Measurements from ENCODE around the gene NUDT16L1.
A peak's percentile ranks its signal among the peaks of the same experiment; 100 is the strongest.

The NUDT16L1 gene

DNA sequence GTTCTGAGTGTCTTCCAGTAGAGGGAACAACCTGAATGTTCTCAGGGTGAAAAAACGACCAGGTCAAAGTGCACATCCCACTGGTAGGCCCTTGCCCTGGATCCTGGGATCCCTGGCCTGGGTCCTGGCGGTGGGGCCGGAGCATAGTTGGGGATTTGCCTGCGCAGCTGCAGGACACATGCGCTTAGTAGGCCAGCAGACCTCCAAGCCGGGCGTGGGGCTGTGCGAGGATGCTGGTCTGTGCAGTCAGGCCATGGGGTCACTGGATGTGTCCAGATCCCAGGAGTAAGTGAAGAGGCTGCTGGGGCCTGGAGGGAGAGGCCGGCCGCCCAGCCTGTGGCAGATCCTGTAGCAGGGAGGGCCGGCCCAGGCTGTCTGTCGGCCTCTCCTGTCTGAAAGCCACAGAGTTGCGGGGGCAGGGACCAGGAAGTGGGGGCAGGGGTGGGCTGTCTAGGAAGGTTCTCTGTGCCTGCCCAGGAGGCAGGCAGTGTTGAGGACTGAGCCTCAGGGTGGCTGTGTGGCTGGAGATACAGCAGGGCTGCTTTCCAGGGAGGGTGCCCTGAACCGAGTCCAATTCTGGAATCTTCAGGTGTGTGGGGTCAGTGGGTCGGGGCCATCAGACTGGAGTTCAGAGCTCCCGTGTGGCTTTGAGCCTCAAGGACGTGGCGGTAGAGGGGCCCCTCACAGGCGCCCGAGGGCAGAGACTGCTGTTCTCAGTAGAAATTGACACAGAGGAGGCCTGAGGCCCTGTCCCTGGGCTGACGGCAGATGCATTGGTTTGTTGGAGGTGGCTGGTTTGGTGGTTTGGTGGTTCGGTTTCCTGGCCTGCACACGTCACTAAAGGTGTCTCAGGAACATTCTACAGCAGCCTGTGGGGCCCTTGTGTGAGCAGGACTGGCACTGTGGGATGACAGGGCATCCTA, 17.2 kb upstream of the NUDT16L1 start:
- no peak overlapping the region for H3K27ac ChIP-seq (ENCODE audit: low read length)
- peaks cover 37% of the 10 kb centered on the region for H3K36me3 ChIP-seq (ENCODE audit: insufficient read depth, low read length)
- no peak overlapping the region for H3K9ac ChIP-seq (ENCODE audit: low read depth, low read length)
- DNase-seq (peak; percentile 54), ATAC-seq (ENCODE audit: insufficient read depth, low read depth) (peak; percentile 81)
- no peaks in the 10 kb centered on the region; the same call in 1 of the 2 replicates for H4K20me1 ChIP-seq (ENCODE audit: insufficient read depth, low read length)
- H3K4me1 ChIP-seq (ENCODE audit: insufficient read depth, low read length): no peaks in the 10 kb centered on the region
- no peak overlapping the region for H3K4me2 ChIP-seq (ENCODE audit: insufficient read depth, low read length)
- H3K27me3 ChIP-seq (ENCODE audit: insufficient read depth, low read length, poor library complexity): no peaks in the 10 kb centered on the region
- no peak for TF ChIP-seq EZH2 (IDR thresholded peaks at IDR 0.05; ENCODE audit: borderline replicate concordance, low read depth, low read length, severe bottlenecking)
- TF ChIP-seq, protein P1, sequence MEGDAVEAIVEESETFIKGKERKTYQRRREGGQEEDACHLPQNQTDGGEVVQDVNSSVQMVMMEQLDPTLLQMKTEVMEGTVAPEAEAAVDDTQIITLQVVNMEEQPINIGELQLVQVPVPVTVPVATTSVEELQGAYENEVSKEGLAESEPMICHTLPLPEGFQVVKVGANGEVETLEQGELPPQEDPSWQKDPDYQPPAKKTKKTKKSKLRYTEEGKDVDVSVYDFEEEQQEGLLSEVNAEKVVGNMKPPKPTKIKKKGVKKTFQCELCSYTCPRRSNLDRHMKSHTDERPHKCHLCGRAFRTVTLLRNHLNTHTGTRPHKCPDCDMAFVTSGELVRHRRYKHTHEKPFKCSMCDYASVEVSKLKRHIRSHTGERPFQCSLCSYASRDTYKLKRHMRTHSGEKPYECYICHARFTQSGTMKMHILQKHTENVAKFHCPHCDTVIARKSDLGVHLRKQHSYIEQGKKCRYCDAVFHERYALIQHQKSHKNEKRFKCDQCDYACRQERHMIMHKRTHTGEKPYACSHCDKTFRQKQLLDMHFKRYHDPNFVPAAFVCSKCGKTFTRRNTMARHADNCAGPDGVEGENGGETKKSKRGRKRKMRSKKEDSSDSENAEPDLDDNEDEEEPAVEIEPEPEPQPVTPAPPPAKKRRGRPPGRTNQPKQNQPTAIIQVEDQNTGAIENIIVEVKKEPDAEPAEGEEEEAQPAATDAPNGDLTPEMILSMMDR (IDR thresholded peaks at IDR 0.05; ENCODE audit: borderline replicate concordance, extremely low read depth, low read length, poor library complexity, severe bottlenecking): no peak
- H3K79me2 ChIP-seq (ENCODE audit: insufficient read depth, low read length): no peaks in the 10 kb centered on the region
- no peaks in the 10 kb centered on the region for H3K9me3 ChIP-seq (ENCODE audit: insufficient read depth, low read length, severe bottlenecking)
- H2AFZ ChIP-seq (ENCODE audit: low read depth, low read length): no peak overlapping the region
- no peak overlapping the region for H3K4me3 ChIP-seq (ENCODE audit: low read depth in 1 of 2, low read length in 2 of 2)

DNA sequence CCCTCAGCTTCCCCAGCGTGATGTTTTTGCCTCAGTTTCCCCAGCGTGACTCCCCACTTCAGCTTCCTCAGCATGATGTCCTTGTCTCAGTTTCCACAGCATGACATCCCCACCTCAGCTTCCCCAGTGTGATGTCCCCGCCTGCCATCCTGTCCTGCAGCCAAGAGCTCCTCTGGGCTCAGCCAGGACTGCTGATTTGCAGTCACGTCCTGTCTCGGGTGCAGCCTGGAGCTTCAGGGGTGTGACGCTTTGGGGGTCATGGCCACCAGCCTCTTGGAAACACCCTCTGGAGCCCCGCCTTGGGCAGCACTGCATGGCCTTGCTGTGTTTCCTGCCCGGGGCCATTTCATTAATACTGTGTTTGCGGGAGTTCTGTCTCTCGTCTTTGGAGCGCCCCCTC, 16.5 kb upstream of the NUDT16L1 start:
- Histone ChIP-seq H3K9me3 (ENCODE audit: insufficient read depth, low read length, severe bottlenecking) (no peaks in the 10 kb centered on the region), H3K79me2 (ENCODE audit: insufficient read depth, low read length) (no peaks in the 10 kb centered on the region), H3K27ac (ENCODE audit: low read length) (no peak overlapping the region), H2AFZ (ENCODE audit: low read depth, low read length) (no peak overlapping the region), H3K4me3 (ENCODE audit: low read depth in 1 of 2, low read length in 2 of 2) (no peak overlapping the region), H3K4me2 (ENCODE audit: insufficient read depth, low read length) (no peak overlapping the region), H4K20me1 (ENCODE audit: insufficient read depth, low read length) (no peaks in the 10 kb centered on the region; the same call in 1 of the 2 replicates), H3K27me3 (ENCODE audit: insufficient read depth, low read length, poor library complexity) (no peaks in the 10 kb centered on the region), H3K4me1 (ENCODE audit: insufficient read depth, low read length) (no peaks in the 10 kb centered on the region), H3K36me3 (ENCODE audit: insufficient read depth, low read length) (peaks cover 40% of the 10 kb centered on the region), H3K9ac (ENCODE audit: low read depth, low read length) (no peak overlapping the region)
- ATAC-seq (ENCODE audit: insufficient read depth, low read depth) (no peak), DNase-seq (no peak)
- TF ChIP-seq EZH2 (IDR thresholded peaks at IDR 0.05; ENCODE audit: borderline replicate concordance, low read depth, low read length, severe bottlenecking): no peak
- TF ChIP-seq, protein P1 (IDR thresholded peaks at IDR 0.05; ENCODE audit: borderline replicate concordance, extremely low read depth, low read length, poor library complexity, severe bottlenecking): no peak

DNA sequence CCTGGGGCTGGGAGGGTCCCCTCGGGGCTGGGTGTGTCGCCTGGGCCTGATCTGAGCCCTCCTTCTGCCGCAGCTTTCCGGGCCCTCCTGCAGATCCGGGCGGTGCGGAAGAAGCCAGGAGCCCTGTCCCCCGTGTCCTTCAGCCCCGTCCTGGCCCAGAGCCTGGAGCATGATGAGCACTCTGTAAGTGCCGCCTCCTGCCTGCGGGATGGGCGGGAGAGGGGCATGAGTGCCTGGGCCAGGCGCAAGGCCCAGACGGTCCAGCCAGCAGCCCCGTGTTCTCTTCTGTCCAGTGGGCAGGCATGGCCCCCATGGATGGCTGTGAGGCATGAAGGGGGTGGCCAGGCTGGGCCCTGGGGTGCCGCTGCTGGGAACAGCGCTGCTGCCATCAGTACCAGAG, 16.0 kb upstream of the NUDT16L1 start:
- TF ChIP-seq, protein P1 (IDR thresholded peaks at IDR 0.05; ENCODE audit: borderline replicate concordance, extremely low read depth, low read length, poor library complexity, severe bottlenecking): no peak
- TF ChIP-seq EZH2 (IDR thresholded peaks at IDR 0.05; ENCODE audit: borderline replicate concordance, low read depth, low read length, severe bottlenecking): no peak
- no peaks in the 10 kb centered on the region for H3K9me3 ChIP-seq (ENCODE audit: insufficient read depth, low read length, severe bottlenecking)
- H3K27ac ChIP-seq (ENCODE audit: low read length): no peak overlapping the region
- no peak overlapping the region for H2AFZ ChIP-seq (ENCODE audit: low read depth, low read length)
- no peaks in the 10 kb centered on the region; the same call in 1 of the 2 replicates for H4K20me1 ChIP-seq (ENCODE audit: insufficient read depth, low read length)
- no peaks in the 10 kb centered on the region for H3K4me1 ChIP-seq (ENCODE audit: insufficient read depth, low read length)
- no peak for ATAC-seq (ENCODE audit: insufficient read depth, low read depth)
- H3K4me2 ChIP-seq (ENCODE audit: insufficient read depth, low read length): no peak overlapping the region
- H3K79me2 ChIP-seq (ENCODE audit: insufficient read depth, low read length): no peaks in the 10 kb centered on the region
- H3K36me3 ChIP-seq (ENCODE audit: insufficient read depth, low read length): peaks cover 43% of the 10 kb centered on the region
- H3K27me3 ChIP-seq (ENCODE audit: insufficient read depth, low read length, poor library complexity): no peaks in the 10 kb centered on the region
- no peak overlapping the region for H3K4me3 ChIP-seq (ENCODE audit: low read depth in 1 of 2, low read length in 2 of 2)
- no peak overlapping the region for H3K9ac ChIP-seq (ENCODE audit: low read depth, low read length)
- no peak for DNase-seq

Measured in DND-41 (cell line).